Esophagus squamous epithelium (tissue), 4 donors: ENCODE data around the gene RPS6KC1.

Source experiments
- POLR2A ChIP-seq, 4 donors: fragments of 450-650 bp; IDR thresholded peaks; one replicate each; pipeline ENCODE4 v1.6.1; 2017; ENCODE audit warnings: antibody characterized with exemption in 4 of 4, mild to moderate bottlenecking in 4 of 4, moderate library complexity in 3 of 4
- TF ChIP-seq, protein P1 (sequence below), 6 experiments: fragments of 450-650 bp in 4 of 6; fragments of 200-600 bp in 2 of 6; sonication (generic) in 2 of 6; IDR thresholded peaks; one replicate each; pipeline ENCODE4 v1.5.1; 2016 to 2019; ENCODE audit warnings: antibody characterized with exemption in 6 of 6, mild to moderate bottlenecking in 4 of 6, moderate library complexity in 4 of 6

DNA sequence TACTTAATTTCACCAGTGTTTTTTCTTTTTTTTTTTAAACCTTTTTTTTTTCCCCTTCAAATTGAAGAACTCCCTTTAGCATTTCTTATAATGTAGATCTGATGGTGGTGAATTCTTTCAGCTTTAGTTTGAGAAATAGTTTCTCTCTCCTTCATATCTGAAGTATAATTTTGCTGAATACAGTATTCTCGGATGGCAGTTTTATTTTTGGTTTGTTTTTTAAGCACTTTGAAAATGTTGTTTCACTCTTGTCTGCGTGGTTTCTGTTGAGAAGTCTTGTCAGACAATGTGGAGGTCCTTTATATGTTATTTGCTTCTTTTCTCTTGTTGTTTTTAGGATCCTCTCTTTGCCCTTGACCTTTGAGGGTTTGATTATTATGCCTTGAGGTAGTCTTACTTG lies 135.1 kb downstream of the RPS6KC1 start:
- TF ChIP-seq, protein P1, sequence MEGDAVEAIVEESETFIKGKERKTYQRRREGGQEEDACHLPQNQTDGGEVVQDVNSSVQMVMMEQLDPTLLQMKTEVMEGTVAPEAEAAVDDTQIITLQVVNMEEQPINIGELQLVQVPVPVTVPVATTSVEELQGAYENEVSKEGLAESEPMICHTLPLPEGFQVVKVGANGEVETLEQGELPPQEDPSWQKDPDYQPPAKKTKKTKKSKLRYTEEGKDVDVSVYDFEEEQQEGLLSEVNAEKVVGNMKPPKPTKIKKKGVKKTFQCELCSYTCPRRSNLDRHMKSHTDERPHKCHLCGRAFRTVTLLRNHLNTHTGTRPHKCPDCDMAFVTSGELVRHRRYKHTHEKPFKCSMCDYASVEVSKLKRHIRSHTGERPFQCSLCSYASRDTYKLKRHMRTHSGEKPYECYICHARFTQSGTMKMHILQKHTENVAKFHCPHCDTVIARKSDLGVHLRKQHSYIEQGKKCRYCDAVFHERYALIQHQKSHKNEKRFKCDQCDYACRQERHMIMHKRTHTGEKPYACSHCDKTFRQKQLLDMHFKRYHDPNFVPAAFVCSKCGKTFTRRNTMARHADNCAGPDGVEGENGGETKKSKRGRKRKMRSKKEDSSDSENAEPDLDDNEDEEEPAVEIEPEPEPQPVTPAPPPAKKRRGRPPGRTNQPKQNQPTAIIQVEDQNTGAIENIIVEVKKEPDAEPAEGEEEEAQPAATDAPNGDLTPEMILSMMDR (IDR thresholded peaks at IDR 0.05) = no peak
- TF ChIP-seq POLR2A (IDR thresholded peaks at IDR 0.05) = no peak
